ENCODE results near the gene AFM. TPM values are rescaled to one million over a fixed set of nuclear protein-coding genes. Genes with fewer than 3 reads are reported as not detected.
A peak's percentile ranks its signal among the peaks of the same experiment; 100 is the strongest.

AFM gene
- total RNA-seq (2022) (not detected in 2 replicates), Bru-seq, nascent RNA (not detected), BruChase-seq, experiment 1, labeled RNA remaining after a 6-hour chase (not detected), BruChase-seq, experiment 2, labeled RNA remaining after a 2-hour chase (percentile 5 among the genes with signal in this experiment)
- long read RNA-seq, result 0 reads

- no peak for TF ChIP-seq CTCF (IDR thresholded peaks at IDR 0.05; ENCODE audit: unreplicated experiment)
- no peak within 1 kb of the TSS for H3K4me3 Mint-ChIP-seq (ENCODE audit: unreplicated experiment)
- POLR2A ChIA-PET, result no interaction called here
- no peaks in the 10 kb centered on the region for H3K4me1 Mint-ChIP-seq (ENCODE audit: insufficient read depth, unreplicated experiment)
- no peaks in the 10 kb centered on the region for H3K9me3 Mint-ChIP-seq (ENCODE audit: unreplicated experiment)
- intact Hi-C loops (cut with micrococcal nuclease), result no loop called here
- CTCF ChIA-PET, result no interaction called here
- DNase-seq (ENCODE audit: unreplicated experiment), result no peak
- H3K36me3 Mint-ChIP-seq (ENCODE audit: insufficient read depth, unreplicated experiment), result no peaks in the 10 kb centered on the region
- H3K27ac Mint-ChIP-seq (ENCODE audit: low read depth, unreplicated experiment), result no peak within 1 kb of the TSS
- H3K27me3 Mint-ChIP-seq (ENCODE audit: insufficient read depth, unreplicated experiment), result no peaks in the 10 kb centered on the region
- BruUV-seq (replicated peaks), result no TSS peak
Observed at GRCh38 chr4:73481358-73481757, at the start of gene AFM. Gene AFM (plus strand): TSS chr4:73481745. CDS start chr4:73481776, 31 bp downstream.

GRCh38 chr4:73431813-73432168, 49.8 kb upstream of the AFM start:
- H3K9me3 Mint-ChIP-seq (ENCODE audit: unreplicated experiment), result no peaks in the 10 kb centered on the region
- H3K36me3 Mint-ChIP-seq (ENCODE audit: insufficient read depth, unreplicated experiment), result no peaks in the 10 kb centered on the region
- H3K4me1 Mint-ChIP-seq (ENCODE audit: insufficient read depth, unreplicated experiment), result no peaks in the 10 kb centered on the region
- H3K4me3 Mint-ChIP-seq (ENCODE audit: unreplicated experiment), result no peak overlapping the region
- peaks cover 38% of the 10 kb centered on the region for H3K27me3 Mint-ChIP-seq (ENCODE audit: insufficient read depth, unreplicated experiment)
- no peak for TF ChIP-seq CTCF (IDR thresholded peaks at IDR 0.05; ENCODE audit: unreplicated experiment)
- H3K27ac Mint-ChIP-seq (ENCODE audit: low read depth, unreplicated experiment), result no peak overlapping the region
- intact Hi-C loops (cut with micrococcal nuclease), result loop anchor here (5.0 kb wide), 1 partner anchor 89 kb away; no protein-coding TSS in a partner anchor
- DNase-seq (ENCODE audit: unreplicated experiment), result no peak
- BruUV-seq (replicated peaks), result no TSS peak
- POLR2A ChIA-PET, result interaction anchor here (0.7 kb wide), 1 partner anchor 14 kb away, joined by 3 read pairs; no protein-coding TSS in a partner anchor
- CTCF ChIA-PET, result interaction anchor here (0.8 to 3.3 kb wide), 3 partner anchors 14 to 106 kb away, joined by 3 to 28 read pairs (median 11); no protein-coding TSS in a partner anchor

GRCh38 chr4:73432169-73433000, 49.2 kb upstream of the AFM start:
- no peak for TF ChIP-seq CTCF (IDR thresholded peaks at IDR 0.05; ENCODE audit: unreplicated experiment)
- Mint-ChIP-seq H3K36me3 (ENCODE audit: insufficient read depth, unreplicated experiment) (no peaks in the 10 kb centered on the region), H3K9me3 (ENCODE audit: unreplicated experiment) (no peaks in the 10 kb centered on the region), H3K27ac (ENCODE audit: low read depth, unreplicated experiment) (no peak overlapping the region), H3K4me1 (ENCODE audit: insufficient read depth, unreplicated experiment) (no peaks in the 10 kb centered on the region), H3K27me3 (ENCODE audit: insufficient read depth, unreplicated experiment) (peaks cover 38% of the 10 kb centered on the region), H3K4me3 (ENCODE audit: unreplicated experiment) (no peak overlapping the region)
- intact Hi-C loops (cut with micrococcal nuclease), result loop anchor here (5.0 kb wide), 1 partner anchor 90 kb away; no protein-coding TSS in a partner anchor
- DNase-seq (ENCODE audit: unreplicated experiment), result no peak
- ChIA-PET POLR2A (interaction anchor here (0.6 to 0.7 kb wide), 3 partner anchors 14 to 30 kb away, joined by 3 to 5 read pairs (median 3); no protein-coding TSS in a partner anchor), CTCF (interaction anchor here (0.8 to 3.3 kb wide), 7 partner anchors 8 to 107 kb away, joined by 3 to 28 read pairs (median 11); no protein-coding TSS in a partner anchor)
- BruUV-seq (replicated peaks), result no TSS peak

- DNase-seq (ENCODE audit: unreplicated experiment), result no peak
- BruUV-seq (replicated peaks), result no TSS peak
- no peaks in the 10 kb centered on the region for H3K36me3 Mint-ChIP-seq (ENCODE audit: insufficient read depth, unreplicated experiment)
- TF ChIP-seq CTCF (IDR thresholded peaks at IDR 0.05; ENCODE audit: unreplicated experiment), result no peak
- no peak overlapping the region for H3K4me3 Mint-ChIP-seq (ENCODE audit: unreplicated experiment)
- peaks cover 43% of the 10 kb centered on the region for H3K27me3 Mint-ChIP-seq (ENCODE audit: insufficient read depth, unreplicated experiment)
- no peaks in the 10 kb centered on the region for H3K9me3 Mint-ChIP-seq (ENCODE audit: unreplicated experiment)
- H3K27ac Mint-ChIP-seq (ENCODE audit: low read depth, unreplicated experiment), result no peak overlapping the region
- intact Hi-C loops (cut with micrococcal nuclease), result loop anchor here (5.0 kb wide), 1 partner anchor 91 kb away; no protein-coding TSS in a partner anchor
- no peaks in the 10 kb centered on the region for H3K4me1 Mint-ChIP-seq (ENCODE audit: insufficient read depth, unreplicated experiment)
- ChIA-PET POLR2A (interaction anchor here (0.6 kb wide), 1 partner anchor 25 kb away, joined by 3 read pairs; no protein-coding TSS in a partner anchor), CTCF (interaction anchor here (1.0 to 3.3 kb wide), 5 partner anchors 8 to 107 kb away, joined by 4 to 28 read pairs (median 13); no protein-coding TSS in a partner anchor)
Observed at GRCh38 chr4:73433140-73433539, 48.4 kb upstream of the AFM start.

Measured in MCF 10A (cell line).